ENCODE results near the gene PDZK1IP1. TPM values are rescaled to one million over a fixed set of nuclear protein-coding genes. Genes with fewer than 3 reads are reported as not detected.
"Not testable (repeated sequence)": the region's sequence is repeated elsewhere in the genome, so short reads cannot be mapped to it uniquely, and the experiment has no call there.

The PDZK1IP1 gene
- total RNA-seq, 1 experiment from 2014 or later, result 19.6 TPM

GRCh38 chr1:47147047-47147785 lies 42.6 kb downstream of the PDZK1IP1 start:
- TF ChIP-seq CTCF (IDR thresholded peaks at IDR 0.05; ENCODE audit: unreplicated experiment), result no peak
- BruUV-seq (replicated peaks), result no TSS peak
- intact Hi-C loops (cut with micrococcal nuclease), result no loop called here
- no peak overlapping the region for H3K27ac Mint-ChIP-seq (ENCODE audit: low read depth, unreplicated experiment)
- ChIA-PET POLR2A (no interaction called here), CTCF (interaction anchor here (1.4 kb wide), 1 partner anchor 28 kb away, joined by 4 read pairs; no protein-coding TSS in a partner anchor)
- peaks cover 6% of the 10 kb centered on the region for H3K4me1 Mint-ChIP-seq (ENCODE audit: insufficient read depth, unreplicated experiment)
- DNase-seq (ENCODE audit: unreplicated experiment), result no peak
- no peak overlapping the region for H3K4me3 Mint-ChIP-seq (ENCODE audit: unreplicated experiment)
- no peaks in the 10 kb centered on the region for H3K36me3 Mint-ChIP-seq (ENCODE audit: insufficient read depth, unreplicated experiment)
- no peaks in the 10 kb centered on the region for H3K27me3 Mint-ChIP-seq (ENCODE audit: insufficient read depth, unreplicated experiment)
- H3K9me3 Mint-ChIP-seq (ENCODE audit: unreplicated experiment), result no peaks in the 10 kb centered on the region

- H3K4me3 Mint-ChIP-seq (ENCODE audit: unreplicated experiment); POLR2A ChIA-PET; BruUV-seq (replicated peaks); DNase-seq (ENCODE audit: unreplicated experiment); H3K9me3 Mint-ChIP-seq (ENCODE audit: unreplicated experiment); H3K27me3 Mint-ChIP-seq (ENCODE audit: insufficient read depth, unreplicated experiment); CTCF ChIA-PET; H3K36me3 Mint-ChIP-seq (ENCODE audit: insufficient read depth, unreplicated experiment); intact Hi-C loops (cut with micrococcal nuclease); H3K4me1 Mint-ChIP-seq (ENCODE audit: insufficient read depth, unreplicated experiment); H3K27ac Mint-ChIP-seq (ENCODE audit: low read depth, unreplicated experiment): not testable (repeated sequence)
Observed at GRCh38 chr1:47146495-47146894, 43.3 kb downstream of the PDZK1IP1 start.

- H3K27me3 Mint-ChIP-seq (ENCODE audit: insufficient read depth, unreplicated experiment); H3K4me3 Mint-ChIP-seq (ENCODE audit: unreplicated experiment); H3K27ac Mint-ChIP-seq (ENCODE audit: low read depth, unreplicated experiment); BruUV-seq (replicated peaks); intact Hi-C loops (cut with micrococcal nuclease); H3K9me3 Mint-ChIP-seq (ENCODE audit: unreplicated experiment); H3K36me3 Mint-ChIP-seq (ENCODE audit: insufficient read depth, unreplicated experiment); H3K4me1 Mint-ChIP-seq (ENCODE audit: insufficient read depth, unreplicated experiment); POLR2A ChIA-PET: not testable (repeated sequence)
- CTCF ChIA-PET, result interaction anchor here (0.7 kb wide), 1 partner anchor 141 kb away, joined by 3 read pairs; no protein-coding TSS in a partner anchor
- DNase-seq (ENCODE audit: unreplicated experiment), result peak; percentile 20
- TF ChIP-seq CTCF (IDR thresholded peaks at IDR 0.05; ENCODE audit: unreplicated experiment), result peak; percentile 16
Observed at GRCh38 chr1:47143654-47144053, 46.2 kb downstream of the PDZK1IP1 start.

- H3K4me3 Mint-ChIP-seq (ENCODE audit: unreplicated experiment); BruUV-seq (replicated peaks); H3K27me3 Mint-ChIP-seq (ENCODE audit: insufficient read depth, unreplicated experiment); POLR2A ChIA-PET; intact Hi-C loops (cut with micrococcal nuclease); H3K36me3 Mint-ChIP-seq (ENCODE audit: insufficient read depth, unreplicated experiment); H3K9me3 Mint-ChIP-seq (ENCODE audit: unreplicated experiment); H3K4me1 Mint-ChIP-seq (ENCODE audit: insufficient read depth, unreplicated experiment); H3K27ac Mint-ChIP-seq (ENCODE audit: low read depth, unreplicated experiment); DNase-seq (ENCODE audit: unreplicated experiment): not testable (repeated sequence)
- CTCF ChIA-PET, result interaction anchor here (0.6 kb wide), 1 partner anchor 35 kb away, joined by 4 read pairs; no protein-coding TSS in a partner anchor
Observed at GRCh38 chr1:47140358-47140757, 49.5 kb downstream of the PDZK1IP1 start.

- ChIA-PET POLR2A (interaction anchor here (0.7 kb wide), 1 partner anchor 52 kb away, joined by 3 read pairs; the partner anchor contains the start of gene PDZK1IP1), CTCF (no interaction called here)
- H3K9me3 Mint-ChIP-seq (ENCODE audit: unreplicated experiment), result no peaks in the 10 kb centered on the region
- no TSS peak for BruUV-seq (replicated peaks)
- no peaks in the 10 kb centered on the region for H3K36me3 Mint-ChIP-seq (ENCODE audit: insufficient read depth, unreplicated experiment)
- no peaks in the 10 kb centered on the region for H3K4me1 Mint-ChIP-seq (ENCODE audit: insufficient read depth, unreplicated experiment)
- H3K27ac Mint-ChIP-seq (ENCODE audit: low read depth, unreplicated experiment), result no peak overlapping the region
- no peak for DNase-seq (ENCODE audit: unreplicated experiment)
- intact Hi-C loops (cut with micrococcal nuclease), result no loop called here
- TF ChIP-seq CTCF (IDR thresholded peaks at IDR 0.05; ENCODE audit: unreplicated experiment), result no peak
- H3K4me3 Mint-ChIP-seq (ENCODE audit: unreplicated experiment), result no peak overlapping the region
- no peaks in the 10 kb centered on the region for H3K27me3 Mint-ChIP-seq (ENCODE audit: insufficient read depth, unreplicated experiment)
Observed at GRCh38 chr1:47137925-47138615, 51.8 kb downstream of the PDZK1IP1 start.

All from MCF 10A (cell line).